Midbrain (tissue), 1 donor: ENCODE results near the gene TMEM184B.

Source experiments
- DNase-seq: peaks from one replicate; lab custom pipeline; 2025; lab: John Stamatoyannopoulos, UW

TMEM184B gene

DNA sequence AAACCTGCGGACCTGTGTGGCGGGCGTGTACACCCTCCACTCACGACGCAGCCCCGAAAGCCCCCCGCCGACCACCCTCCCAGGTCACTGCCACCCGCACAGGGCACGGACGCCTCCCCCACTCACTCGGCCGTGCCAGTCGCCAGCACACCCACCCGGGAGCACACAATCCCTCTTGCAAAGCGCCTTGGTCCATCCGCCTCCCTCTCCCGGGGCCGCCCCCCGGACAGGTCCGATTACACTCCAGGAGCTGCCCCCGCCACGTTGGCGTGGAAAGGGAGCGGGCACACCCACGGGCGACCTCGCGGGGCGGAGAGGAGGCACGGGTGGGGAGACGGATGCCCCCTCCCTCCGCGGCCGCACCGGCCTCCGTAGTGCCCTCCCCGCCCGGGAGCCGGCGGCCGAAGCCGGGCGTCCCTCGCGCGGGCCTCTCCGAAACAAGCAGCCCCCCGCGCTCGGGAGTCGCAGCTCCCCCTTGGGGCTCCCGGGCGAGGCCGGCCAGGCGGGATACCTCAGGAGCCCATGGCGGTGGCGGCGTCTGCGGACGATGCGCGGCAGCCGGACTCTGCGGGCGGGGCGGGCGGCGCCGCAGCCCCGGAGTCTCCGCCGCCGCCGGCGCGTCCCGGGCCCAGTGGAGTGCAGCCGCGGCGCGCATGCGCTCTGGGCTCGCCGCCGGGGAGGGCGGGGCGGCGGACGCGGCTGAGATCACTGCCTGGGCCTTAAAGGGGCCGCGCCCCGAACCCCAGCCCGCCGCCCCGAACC is at the start of gene TMEM184B:
TSS of gene TMEM184B (minus strand) at position 638 of the 762 bp plus-strand sequence. CDS start 25,049 bp downstream, outside the sequence.
- DNase-seq: peak; percentile 87

DNA sequence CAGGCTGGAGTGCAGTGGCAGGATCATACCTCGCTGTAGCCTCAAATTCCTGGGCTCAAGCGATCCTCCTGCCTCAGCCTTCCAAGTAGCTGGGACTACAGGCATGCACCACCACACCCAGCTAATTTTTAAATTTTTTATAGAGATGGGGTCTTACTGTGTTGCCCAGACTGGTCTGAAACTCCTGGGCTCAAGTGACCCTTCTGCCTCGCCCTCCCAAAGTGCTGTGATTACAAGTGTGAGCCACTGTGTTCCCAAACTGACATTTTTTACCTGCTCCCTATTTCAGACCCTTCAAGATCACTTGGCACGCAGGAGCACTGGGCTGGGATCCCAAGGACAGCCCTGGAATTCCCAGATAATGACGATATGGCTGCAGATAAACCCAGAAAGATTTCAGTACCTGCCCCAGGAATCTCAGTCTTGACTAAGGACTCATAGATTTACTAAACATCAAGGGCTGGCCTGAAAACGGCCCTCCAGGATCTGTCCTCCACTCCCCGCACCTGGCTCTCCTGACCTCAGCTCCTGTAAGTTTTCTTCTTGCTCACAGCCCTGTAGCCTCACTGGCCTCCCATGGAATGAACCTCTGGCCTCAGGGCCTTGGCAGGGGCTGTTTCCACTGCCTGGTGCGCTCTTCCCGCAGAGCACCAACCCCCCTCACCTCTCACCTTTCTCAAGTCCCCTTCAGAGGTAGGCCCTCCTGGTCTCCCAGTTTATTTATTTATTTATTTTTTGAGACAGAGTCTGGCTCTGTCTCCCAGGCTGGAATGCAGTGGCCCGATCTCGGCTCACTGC is 48.0 kb upstream of the TMEM184B start:
- DNase-seq: no peak

DNA sequence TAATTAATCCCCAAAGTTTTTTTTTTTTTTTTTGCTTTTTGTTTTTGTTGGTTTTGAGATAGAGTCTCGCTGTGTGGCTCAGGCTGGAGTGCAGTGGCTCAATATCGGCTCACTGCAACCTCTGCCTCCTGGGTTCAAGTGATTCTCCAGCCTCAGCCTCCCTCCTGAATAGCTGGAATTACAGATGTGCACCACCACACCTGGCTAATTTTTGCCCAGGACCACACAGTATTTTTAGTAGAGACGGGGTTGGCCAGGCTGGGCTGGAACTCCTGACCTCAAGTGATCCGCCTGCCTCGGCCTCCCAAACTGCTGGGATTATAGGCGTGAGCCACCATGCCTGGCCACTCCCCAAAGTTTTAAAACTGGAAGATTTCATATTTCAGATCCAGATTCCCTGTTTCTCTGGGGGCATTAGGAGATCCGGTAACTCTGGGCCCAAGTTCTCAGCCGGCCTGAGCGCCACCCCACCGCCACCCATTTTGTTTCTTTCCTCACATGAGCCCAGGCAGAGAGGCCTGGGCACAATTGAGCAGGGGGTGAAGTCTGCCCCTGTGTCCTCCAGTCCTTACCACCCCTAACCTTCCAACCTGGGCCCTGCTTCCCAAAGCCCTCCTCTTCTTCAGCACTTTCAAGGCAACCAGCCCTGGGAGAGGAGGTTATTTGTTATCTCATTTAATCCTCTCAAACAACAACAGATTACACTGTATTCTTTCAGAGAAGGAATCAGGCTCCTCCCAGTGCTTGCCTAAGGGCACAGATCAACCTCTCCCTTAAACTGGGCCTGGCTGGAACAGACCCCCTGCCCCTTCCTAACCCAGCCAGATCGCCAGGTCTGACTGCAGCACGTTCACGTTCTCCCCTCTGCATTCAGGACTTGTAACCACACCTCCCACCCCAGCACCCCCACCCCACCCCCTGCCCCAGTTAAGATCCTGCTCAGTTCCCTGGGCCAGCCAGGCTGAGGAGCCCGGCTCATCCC is 46.3 kb upstream of the TMEM184B start:
- DNase-seq: no peak

DNA sequence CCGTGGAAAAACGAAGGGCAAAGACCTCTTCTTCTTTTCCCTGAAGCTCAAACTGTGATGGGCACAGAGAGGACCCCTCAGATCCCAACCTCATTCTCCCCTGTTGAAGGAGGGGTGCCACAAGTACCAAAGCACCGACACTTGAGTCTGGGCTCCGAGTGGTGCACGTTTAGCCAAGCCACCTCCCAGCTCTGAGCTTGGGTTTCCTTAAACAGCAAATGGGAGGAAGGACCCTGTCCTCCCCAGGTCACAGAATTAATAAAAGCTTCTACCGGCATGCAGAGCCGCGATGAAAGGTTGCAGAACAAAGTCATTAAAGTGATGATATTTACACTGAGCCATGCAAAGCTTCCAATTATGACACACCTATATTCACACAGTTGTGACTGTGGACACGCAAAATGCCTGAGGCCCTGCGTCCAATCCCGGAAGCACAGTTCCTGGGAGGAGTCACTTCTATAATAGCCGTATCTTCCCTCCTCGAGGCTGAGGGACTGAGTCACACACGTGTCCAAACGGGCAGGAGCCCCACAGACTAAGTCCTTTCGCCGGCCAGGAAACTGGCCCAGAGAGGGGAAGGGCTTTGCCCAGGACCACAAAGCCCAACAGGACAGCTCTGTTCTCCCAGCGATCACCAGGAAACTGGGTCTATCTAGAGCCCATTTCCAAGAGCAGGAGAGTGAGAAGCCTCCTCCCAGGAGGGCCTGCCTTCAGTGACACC is 45.3 kb upstream of the TMEM184B start:
- no peak for DNase-seq

DNA sequence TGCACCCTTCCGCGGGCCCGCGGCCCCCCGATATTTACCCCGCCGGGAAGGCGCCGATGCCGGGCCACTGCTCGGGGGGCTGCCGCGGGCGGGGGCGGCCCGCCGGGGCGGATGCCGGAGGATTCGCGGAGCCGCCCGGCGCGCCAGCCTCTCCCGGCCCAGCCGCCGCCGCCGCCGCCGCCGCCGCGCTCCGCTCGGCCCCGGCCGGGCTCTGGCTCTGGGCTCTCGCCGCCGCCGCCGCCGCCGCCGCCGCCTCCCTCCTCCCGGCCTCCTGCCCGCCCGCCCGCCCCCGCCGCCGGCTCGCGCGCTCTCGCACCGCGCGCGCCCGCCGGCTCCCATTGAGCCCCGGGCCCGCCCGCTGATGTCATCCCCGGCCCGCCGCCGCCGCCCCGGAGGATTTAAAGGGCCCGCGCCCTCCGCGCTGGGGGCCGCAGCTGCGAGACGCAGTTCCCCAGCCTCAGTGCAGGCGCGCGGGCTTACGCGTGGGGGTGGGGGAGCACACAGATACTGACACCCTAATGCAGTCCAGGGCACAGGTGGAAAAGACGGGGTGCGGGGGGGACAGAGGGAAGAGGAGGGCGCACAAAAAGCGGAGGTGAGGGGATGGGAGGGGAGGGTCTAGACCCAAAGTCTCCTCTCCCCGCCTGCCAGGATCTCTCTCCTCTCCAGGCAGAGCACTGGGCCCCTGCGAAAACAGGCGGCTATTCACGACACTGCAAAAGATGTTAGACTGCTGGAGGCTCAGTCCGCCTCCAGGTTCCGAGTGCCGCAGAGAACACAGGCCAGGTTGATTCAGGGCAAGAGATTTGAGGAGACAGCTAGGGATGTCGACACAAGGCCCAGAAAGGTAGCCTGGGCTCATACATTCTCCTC is 44.5 kb upstream of the TMEM184B start, which contains the start of gene CSNK1E:
TSS of gene CSNK1E (minus strand) at position 312 of the 873 bp plus-strand sequence. CDS start 3,276 bp downstream, outside the sequence.
- peak; percentile 74 for DNase-seq

DNA sequence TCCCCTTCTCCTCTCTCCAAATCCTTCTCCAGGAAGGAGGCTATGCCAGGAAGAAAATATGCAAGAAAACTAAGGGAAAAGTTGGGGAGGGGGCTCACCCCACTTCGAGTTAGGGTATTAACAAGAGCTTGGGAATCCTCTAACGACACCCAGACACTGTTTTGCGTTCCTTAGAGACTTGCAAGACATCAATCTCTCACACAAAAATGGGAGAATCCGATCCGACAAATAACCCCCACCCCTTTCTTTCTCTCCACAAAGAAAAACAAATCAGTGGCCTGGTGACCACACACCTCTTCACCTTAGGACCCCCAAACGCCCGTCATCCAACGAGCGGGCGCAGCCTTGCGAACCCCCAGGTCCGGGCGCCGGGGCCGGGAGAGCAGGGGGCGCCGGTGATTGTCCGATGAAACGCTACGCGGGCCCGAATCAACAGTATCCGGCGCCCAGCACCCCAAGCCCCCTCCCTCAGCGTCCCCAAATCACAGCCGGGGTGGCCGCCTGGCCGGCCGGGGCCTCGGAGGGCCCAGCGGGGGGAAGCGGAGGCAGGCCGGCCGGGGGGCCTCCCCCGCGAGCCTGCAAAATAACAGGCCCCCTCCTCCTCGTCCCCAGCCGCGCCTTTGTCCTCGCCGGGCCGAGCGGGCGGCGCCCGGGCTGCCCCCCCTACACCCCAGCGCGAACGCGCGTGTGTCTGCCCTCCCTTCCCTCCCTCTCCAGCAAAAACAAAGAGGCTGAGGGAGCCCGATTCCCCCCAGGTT is 43.7 kb upstream of the TMEM184B start:
- DNase-seq: peak; percentile 87

DNA sequence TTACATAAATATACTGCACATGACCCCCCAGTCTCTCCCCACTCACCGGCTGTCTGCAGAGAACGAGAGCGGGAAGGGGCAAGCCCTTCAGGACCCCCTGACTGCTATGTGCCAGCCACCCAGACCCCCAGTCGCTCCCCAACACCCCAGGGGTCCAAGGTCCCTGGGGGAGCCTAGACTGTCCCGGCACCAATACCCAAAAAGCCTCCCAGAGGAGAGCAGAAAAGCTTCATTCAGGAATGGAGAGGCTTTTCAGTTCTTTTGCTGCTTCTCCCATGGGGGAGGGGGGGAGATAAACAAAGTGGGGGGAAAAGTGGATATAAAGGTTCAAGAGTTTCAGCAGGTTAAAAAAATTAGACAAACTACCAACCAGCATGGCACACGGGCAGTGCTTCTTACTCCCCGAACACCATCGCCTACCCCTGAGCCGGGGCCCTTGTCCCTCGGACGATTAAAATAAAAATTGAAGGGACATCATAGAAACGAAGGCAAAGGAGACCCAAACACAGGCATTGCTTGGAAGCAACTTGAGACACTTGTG is 43.1 kb upstream of the TMEM184B start:
- peak; percentile 40 for DNase-seq

DNA sequence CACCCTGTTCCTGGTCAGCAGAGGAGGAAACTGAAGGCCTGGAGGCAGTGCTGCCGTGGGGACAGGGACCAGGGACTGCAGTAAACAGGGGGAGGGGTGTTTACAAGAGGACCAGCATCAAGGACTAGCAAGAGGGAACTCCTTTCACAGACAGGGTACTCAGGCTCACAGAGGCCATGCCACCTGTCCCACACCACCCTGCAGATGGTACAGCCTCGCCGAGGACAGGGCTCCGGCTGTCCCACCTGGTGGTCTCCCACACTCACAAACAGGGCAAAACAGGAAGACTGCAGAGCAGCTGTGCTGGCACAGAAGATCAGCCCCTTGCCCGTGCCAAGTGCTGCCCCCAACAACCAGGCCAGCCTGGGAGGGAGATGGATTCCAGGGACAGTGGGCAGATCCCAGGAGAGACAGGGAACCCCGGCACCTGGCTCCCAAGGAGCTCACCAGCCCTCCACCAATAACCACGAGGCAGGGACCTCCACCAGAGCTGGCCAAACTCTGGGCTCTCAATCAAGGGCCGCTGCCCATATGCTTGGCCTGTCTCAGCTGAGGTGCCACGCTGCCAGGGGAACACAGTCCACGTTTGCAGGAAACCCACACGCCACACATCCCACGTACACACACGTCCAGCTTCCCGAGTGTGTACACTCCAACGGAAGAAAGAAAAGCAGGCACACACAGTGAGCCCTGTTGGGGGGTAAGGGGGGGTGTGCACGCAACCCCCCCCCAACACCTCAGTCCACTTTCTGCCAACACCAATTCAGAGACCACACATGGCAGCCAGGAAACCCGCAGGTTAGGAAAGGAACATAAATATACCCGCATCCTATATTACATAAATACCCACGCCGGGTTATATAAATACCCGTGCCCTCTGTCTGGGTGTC is 42.4 kb upstream of the TMEM184B start:
- peak; percentile 49 for DNase-seq

DNA sequence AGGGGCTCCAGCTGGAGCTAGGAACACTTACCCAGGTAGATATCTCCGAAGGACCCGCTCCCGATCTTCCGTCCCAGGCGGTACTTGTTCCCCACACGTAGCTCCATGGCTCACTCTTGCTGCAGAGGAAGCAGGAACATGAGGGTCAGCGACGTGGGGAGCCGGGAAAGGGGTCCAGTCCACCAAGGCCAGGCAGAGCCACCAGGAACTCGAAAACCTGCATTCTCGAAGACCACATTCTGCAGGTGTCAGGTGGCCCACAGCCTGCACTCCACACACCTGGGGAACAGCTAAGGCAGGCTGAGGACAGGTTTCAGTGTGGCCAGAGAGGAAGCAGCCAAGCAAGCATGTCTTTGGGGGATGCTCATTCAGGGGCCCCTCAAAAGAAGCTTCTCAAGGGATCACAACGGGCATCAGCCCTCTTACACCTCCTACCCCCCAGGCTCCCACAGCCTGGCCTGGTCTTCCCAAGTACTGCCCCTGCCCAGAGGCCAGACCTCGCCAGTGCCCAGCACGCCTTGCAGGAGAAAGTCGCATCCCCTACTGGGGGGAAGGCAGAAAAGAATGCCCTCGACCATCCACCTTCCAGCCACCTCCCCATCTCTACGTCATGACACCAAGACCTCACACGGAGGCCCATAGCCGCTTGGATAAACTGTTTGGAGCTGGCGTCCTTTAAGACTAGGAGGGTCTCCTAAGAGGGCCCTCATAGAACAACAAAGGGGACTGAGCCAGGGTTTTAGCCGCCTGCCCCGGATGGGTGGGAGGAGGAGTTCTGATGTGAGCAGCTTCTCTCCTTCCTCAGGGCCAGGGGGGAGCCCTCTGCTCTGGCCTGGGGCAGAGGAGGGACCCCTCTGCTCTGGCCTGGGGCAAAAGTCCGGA is 41.5 kb upstream of the TMEM184B start:
- no peak for DNase-seq

DNA sequence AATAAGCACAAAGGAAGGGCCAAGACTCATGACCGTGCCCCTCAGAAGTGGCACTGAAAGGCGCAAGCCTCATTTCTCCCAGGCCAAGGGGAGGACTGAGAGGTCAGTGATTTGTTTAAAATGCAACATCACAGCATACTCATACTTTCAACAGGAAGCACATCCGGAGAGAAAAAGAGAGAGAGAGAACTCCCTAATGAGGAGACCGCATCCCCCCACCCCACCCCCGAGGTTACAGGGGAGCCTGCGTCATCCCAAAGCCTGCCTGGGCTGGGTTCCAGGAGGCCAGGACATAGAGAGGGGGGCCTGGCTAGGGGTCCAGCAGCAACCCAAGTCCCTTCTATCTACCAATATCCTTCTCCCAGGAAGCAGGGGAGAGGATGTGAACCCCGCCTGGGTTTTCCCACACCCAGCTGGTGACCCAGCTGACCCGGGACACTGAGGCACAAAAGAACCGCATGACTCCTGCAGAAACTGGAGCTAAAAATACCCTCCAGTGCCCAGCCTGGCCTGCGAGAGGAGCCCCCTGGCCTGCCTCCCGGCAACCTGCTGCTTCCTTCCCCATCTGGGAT is 40.7 kb upstream of the TMEM184B start:
- peak; percentile 42 for DNase-seq

DNA sequence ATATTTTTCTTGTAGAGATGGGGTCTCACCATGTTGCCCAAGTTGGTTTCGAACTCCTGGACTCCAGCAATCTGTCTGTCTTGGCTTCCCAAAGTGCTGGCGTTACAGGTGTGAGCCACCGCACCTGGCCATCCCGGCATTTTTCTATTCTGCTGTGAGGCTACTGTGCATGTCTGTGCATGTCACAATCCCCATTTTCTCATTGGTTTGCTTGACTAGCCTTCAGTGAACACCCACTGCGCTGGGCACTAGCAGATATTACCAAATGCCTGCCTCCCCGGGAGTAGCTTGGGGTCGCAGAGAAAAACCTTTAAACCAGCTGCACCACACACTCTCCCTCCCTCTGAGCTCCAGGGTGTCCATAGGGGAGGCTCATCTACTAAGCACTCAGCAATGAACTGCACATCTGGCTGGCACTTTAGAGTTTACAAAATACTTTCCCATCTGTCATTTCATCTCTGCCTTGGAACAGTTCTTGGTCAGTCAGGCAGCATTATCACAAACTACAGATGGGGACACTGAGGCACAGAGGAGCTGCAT is 39.5 kb upstream of the TMEM184B start:
- no peak for DNase-seq

DNA sequence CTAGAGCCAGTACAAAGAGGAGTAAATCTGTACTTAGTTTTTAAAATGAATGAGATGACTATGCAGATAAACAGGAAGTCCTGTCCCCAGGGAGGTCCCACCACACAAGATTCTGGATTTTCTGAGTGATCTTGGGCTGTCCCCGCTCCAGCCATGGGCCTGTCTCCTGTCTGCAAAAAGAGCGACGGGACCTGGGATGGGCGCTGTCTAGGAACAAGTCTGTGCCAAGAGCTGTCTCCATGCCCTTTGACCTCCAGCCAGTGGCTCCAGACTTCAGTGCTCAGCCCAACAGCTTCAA is 38.5 kb upstream of the TMEM184B start:
- no peak for DNase-seq

DNA sequence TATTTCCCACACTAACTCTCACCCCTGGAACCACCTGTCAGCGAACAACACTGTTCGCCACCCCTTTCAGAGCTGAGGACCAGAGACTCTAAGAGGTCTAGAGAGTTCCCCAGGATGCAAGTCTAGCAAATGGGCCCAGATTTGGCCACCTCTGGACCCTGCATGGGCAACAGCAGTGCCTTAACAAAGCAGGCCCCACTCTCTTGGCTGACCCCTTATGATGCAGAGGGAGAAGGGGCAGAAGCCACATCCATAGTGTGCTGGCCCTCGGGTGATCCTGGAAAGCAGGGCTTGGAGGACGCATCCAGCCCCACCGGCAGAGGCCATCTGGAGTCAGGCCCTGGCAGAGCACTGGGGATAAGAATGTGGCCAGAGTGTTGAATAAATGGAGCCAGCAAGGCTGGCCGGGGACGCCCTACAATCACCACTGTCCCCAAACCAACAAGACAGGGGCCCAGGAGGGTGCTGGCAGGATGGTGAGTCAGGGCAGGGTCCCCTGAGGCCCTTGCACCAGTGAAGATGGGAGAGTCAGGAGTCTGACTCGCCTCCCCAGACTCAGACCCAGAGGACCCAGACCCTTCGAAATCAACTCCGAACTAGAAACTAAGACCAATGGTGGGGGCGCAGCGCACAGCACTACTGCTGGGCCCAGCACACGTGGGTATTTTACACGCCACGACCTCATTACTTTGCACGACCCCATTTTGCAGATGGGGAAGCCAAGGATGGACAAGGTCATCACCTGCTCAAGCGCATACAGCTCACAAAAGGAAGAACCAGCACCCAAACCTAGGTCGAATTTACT is 37.9 kb upstream of the TMEM184B start:
- DNase-seq: no peak

DNA sequence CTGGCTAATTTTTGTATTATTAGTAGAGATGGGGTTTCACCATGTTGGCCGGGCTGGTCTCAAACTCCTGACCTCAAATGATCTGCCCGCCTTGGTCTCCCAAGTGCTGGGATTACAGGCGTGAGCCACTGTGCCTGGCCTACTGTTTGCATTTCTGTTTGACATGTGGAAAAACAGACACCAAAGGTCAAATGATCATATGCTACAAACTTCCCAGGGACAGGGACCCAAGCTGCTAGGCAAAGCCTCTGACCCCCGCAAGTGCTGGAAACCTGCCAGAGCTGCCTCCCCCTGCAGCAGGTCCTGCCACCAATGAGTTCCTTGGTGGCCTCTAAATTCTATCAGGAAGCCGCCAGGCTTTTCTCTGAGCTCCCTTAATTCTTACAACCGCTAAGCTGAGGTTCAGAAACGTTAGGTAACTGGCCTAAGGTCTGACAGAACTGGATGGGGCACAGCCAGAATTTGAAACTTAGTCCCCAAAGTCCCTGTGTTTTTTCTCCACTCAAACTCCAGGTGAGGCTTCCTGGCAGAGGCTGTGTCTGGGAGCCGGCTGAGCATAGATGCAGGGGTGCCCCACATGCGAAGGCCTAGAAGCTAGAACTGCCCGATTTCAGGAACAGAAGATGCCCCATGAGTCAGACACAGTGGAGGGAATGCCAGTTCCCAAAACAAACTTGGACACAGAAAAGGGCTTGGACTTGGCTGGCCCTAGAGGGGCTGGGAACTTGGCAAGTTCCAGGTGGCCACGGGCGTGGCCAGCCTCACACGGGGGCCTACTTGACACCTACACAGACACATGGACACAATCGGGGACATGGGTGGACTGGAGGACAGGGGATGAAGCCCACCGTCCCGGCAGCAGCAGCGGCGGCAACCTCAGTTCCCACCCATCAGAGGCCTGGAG is 37.1 kb upstream of the TMEM184B start:
- DNase-seq: no peak
